HUES6 (cell line): ENCODE data around the gene RAPGEF4.
"Not testable (repeated sequence)": the region's sequence is repeated elsewhere in the genome, so short reads cannot be mapped to it uniquely, and the experiment has no call there.

Experiments used
- H3K27ac ChIP-seq: 2 replicates; pipeline ENCODE4 v1.7.0; 2013; ENCODE audit warnings: low read depth, mild to moderate bottlenecking, low read length, inconsistent platforms
- H3K27me3 ChIP-seq: 2 replicates; pipeline ENCODE4 v1.6.1; 2013; ENCODE audit warnings: low read length; ENCODE audit not compliant: control insufficient read depth, insufficient read depth
- H3K36me3 ChIP-seq: 2 replicates; pipeline ENCODE4 v1.6.1; 2013; ENCODE audit warnings: low read length; ENCODE audit not compliant: control insufficient read depth, insufficient read depth
- H3K4me1 ChIP-seq: 2 replicates; pipeline ENCODE4 v1.6.1; 2013; ENCODE audit warnings: low read length; ENCODE audit not compliant: control insufficient read depth, insufficient read depth
- H3K4me3 ChIP-seq: 2 replicates; pipeline ENCODE4 v1.5.1; 2013; ENCODE audit warnings: low read depth, low read length
- H3K9ac ChIP-seq: one replicate; pipeline ENCODE4 v1.6.1; 2013; ENCODE audit warnings: mild to moderate bottlenecking, low read length
- H3K9me3 ChIP-seq: 2 replicates; pipeline ENCODE4 v1.6.1; 2013; ENCODE audit warnings: low read depth, low read length; ENCODE audit not compliant: control insufficient read depth, insufficient read depth

Gene RAPGEF4

GRCh38 chr2:173030561-173031490 is 295.2 kb downstream of the RAPGEF4 start:
- Histone ChIP-seq H3K9me3 (no peaks in the 10 kb centered on the region), H3K9ac (no peak overlapping the region), H3K27ac (no peak overlapping the region), H3K4me3 (no peak overlapping the region), H3K36me3 (no peaks in the 10 kb centered on the region), H3K27me3 (no peaks in the 10 kb centered on the region), H3K4me1 (no peaks in the 10 kb centered on the region)

- Histone ChIP-seq H3K9ac (no peak overlapping the region), H3K4me1 (no peaks in the 10 kb centered on the region), H3K9me3 (no peaks in the 10 kb centered on the region), H3K27me3 (no peaks in the 10 kb centered on the region), H3K4me3 (no peak overlapping the region), H3K36me3 (no peaks in the 10 kb centered on the region), H3K27ac (no peak overlapping the region)
These were observed 296.4 kb downstream of the RAPGEF4 start for GRCh38 chr2:173032032-173032431.

- Histone ChIP-seq H3K4me1 (no peaks in the 10 kb centered on the region), H3K9me3 (no peaks in the 10 kb centered on the region), H3K4me3 (no peak overlapping the region), H3K9ac (no peak overlapping the region), H3K27ac (no peak overlapping the region), H3K36me3 (no peaks in the 10 kb centered on the region), H3K27me3 (no peaks in the 10 kb centered on the region)
These were observed 297.4 kb downstream of the RAPGEF4 start for GRCh38 chr2:173033084-173033483.

- Histone ChIP-seq H3K27ac (no peak overlapping the region), H3K4me3 (no peak overlapping the region), H3K27me3 (no peaks in the 10 kb centered on the region), H3K4me1 (no peaks in the 10 kb centered on the region), H3K36me3 (no peaks in the 10 kb centered on the region), H3K9me3 (no peaks in the 10 kb centered on the region), H3K9ac (no peak overlapping the region)
These were observed 298.5 kb downstream of the RAPGEF4 start for GRCh38 chr2:173034143-173034542.

- H3K4me3 ChIP-seq, result no peak overlapping the region
- no peak overlapping the region for H3K27ac ChIP-seq
- no peaks in the 10 kb centered on the region for H3K36me3 ChIP-seq
- no peak overlapping the region for H3K9ac ChIP-seq
- H3K9me3 ChIP-seq, result no peaks in the 10 kb centered on the region
- H3K27me3 ChIP-seq, result no peaks in the 10 kb centered on the region
- no peaks in the 10 kb centered on the region for H3K4me1 ChIP-seq
These were observed 301.8 kb downstream of the RAPGEF4 start for GRCh38 chr2:173037245-173038120.

- H3K9me3 ChIP-seq, H3K4me3 ChIP-seq, H3K27me3 ChIP-seq, H3K4me1 ChIP-seq, H3K9ac ChIP-seq, H3K27ac ChIP-seq, H3K36me3 ChIP-seq: not testable (repeated sequence)
These were observed 302.6 kb downstream of the RAPGEF4 start for GRCh38 chr2:173038257-173038656.

- Histone ChIP-seq H3K9ac (no peak overlapping the region), H3K27me3 (no peaks in the 10 kb centered on the region), H3K9me3 (no peaks in the 10 kb centered on the region)
These were observed 305.1 kb downstream of the RAPGEF4 start for GRCh38 chr2:173040729-173041128.

GRCh38 chr2:173043476-173043875 is 307.8 kb downstream of the RAPGEF4 start:
- Histone ChIP-seq H3K4me1 (peaks cover 4% of the 10 kb centered on the region; the same call in 1 of the 2 replicates), H3K36me3 (no peaks in the 10 kb centered on the region), H3K27ac (no peak overlapping the region), H3K4me3 (no peak overlapping the region), H3K9me3 (no peaks in the 10 kb centered on the region), H3K9ac (no peak overlapping the region), H3K27me3 (no peaks in the 10 kb centered on the region)

More at GRCh38 chr2:173040729-173041128, 305.1 kb downstream of the RAPGEF4 start:
- H3K4me1 ChIP-seq, result peaks cover 4% of the 10 kb centered on the region; the same call in 1 of the 2 replicates
- no peak overlapping the region for H3K27ac ChIP-seq
- H3K4me3 ChIP-seq, result no peak overlapping the region
- no peaks in the 10 kb centered on the region for H3K36me3 ChIP-seq

GRCh38 chr2:173043897-173044519 is 308.4 kb downstream of the RAPGEF4 start:
- Histone ChIP-seq H3K27ac (no peak overlapping the region), H3K27me3 (no peaks in the 10 kb centered on the region)

GRCh38 chr2:173044686-173045085 is 309.0 kb downstream of the RAPGEF4 start:
- peaks cover 4% of the 10 kb centered on the region; the same call in 1 of the 2 replicates for H3K4me1 ChIP-seq
- no peaks in the 10 kb centered on the region for H3K9me3 ChIP-seq
- no peaks in the 10 kb centered on the region for H3K36me3 ChIP-seq
- H3K4me3 ChIP-seq, result no peak overlapping the region
- H3K9ac ChIP-seq, result no peak overlapping the region
- no peak overlapping the region for H3K27ac ChIP-seq
- H3K27me3 ChIP-seq, result no peaks in the 10 kb centered on the region

More at GRCh38 chr2:173043897-173044519, 308.4 kb downstream of the RAPGEF4 start:
- Histone ChIP-seq H3K36me3 (no peaks in the 10 kb centered on the region), H3K4me3 (no peak overlapping the region), H3K9me3 (no peaks in the 10 kb centered on the region), H3K9ac (no peak overlapping the region), H3K4me1 (peaks cover 4% of the 10 kb centered on the region; the same call in 1 of the 2 replicates)
